Transverse colon (tissue), 4 donors: ENCODE measurements around the gene POMT1.
"Not testable (repeated sequence)": the region's sequence is repeated elsewhere in the genome, so short reads cannot be mapped to it uniquely, and the experiment has no call there.

Experiments used
- POLR2AphosphoS5 ChIP-seq, 3 donors: sonication (generic); formaldehyde crosslinking; IDR thresholded peaks; one replicate each; pipeline ENCODE4 v1.6.1; 2016; ENCODE audit warnings: antibody characterized with exemption in 3 of 3
- TF ChIP-seq, protein P1 (sequence below), 5 experiments: fragments of 200-600 bp in 3 of 5; fragments of 450-650 bp in 2 of 5; sonication (generic) in 3 of 5; IDR thresholded peaks; 1 replicate in 2 of 5; 2 replicates in 3 of 5; pipeline ENCODE4 v1.5.1; 2016 to 2017; ENCODE audit warnings: antibody characterized with exemption in 5 of 5, inconsistent platforms in 3 of 5, mild to moderate bottlenecking in 2 of 5, moderate library complexity in 1 of 5

DNA sequence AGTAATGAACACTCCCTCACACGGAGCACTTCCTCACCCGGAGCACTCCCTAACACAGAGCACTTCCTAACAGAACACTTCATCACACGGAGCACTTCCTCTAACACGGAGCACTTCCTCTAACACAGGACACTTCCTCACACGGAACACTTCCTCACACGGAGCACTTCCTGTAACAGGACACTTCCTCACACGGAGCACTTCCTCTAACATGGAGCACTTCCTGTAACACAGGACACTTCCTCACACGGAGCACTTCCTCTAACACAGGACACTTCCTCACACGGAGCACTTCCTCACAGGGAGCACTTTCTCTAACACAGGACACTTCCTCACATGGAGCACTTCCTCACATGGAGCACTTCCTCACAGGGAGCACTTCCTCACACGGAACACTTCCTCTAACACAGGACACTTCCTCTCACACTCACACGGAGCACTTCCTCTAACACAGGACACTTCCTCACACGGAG, 12.9 kb downstream of the POMT1 start:
- TF ChIP-seq, protein P1, sequence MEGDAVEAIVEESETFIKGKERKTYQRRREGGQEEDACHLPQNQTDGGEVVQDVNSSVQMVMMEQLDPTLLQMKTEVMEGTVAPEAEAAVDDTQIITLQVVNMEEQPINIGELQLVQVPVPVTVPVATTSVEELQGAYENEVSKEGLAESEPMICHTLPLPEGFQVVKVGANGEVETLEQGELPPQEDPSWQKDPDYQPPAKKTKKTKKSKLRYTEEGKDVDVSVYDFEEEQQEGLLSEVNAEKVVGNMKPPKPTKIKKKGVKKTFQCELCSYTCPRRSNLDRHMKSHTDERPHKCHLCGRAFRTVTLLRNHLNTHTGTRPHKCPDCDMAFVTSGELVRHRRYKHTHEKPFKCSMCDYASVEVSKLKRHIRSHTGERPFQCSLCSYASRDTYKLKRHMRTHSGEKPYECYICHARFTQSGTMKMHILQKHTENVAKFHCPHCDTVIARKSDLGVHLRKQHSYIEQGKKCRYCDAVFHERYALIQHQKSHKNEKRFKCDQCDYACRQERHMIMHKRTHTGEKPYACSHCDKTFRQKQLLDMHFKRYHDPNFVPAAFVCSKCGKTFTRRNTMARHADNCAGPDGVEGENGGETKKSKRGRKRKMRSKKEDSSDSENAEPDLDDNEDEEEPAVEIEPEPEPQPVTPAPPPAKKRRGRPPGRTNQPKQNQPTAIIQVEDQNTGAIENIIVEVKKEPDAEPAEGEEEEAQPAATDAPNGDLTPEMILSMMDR (IDR thresholded peaks at IDR 0.05): not testable (repeated sequence)
- not testable (repeated sequence) for TF ChIP-seq POLR2AphosphoS5 (IDR thresholded peaks at IDR 0.05)
